NCI-H2081 treated with DMSO at 0.1 percent for 48 hours (cell line): Measurements from ENCODE around the gene PLAU.
"Not testable (repeated sequence)": the region's sequence is repeated elsewhere in the genome, so short reads cannot be mapped to it uniquely, and the experiment has no call there.

Experiments
- DNase-seq: peaks from one replicate; lab custom pipeline; 2025; lab: John Stamatoyannopoulos, UW

Gene PLAU

DNA sequence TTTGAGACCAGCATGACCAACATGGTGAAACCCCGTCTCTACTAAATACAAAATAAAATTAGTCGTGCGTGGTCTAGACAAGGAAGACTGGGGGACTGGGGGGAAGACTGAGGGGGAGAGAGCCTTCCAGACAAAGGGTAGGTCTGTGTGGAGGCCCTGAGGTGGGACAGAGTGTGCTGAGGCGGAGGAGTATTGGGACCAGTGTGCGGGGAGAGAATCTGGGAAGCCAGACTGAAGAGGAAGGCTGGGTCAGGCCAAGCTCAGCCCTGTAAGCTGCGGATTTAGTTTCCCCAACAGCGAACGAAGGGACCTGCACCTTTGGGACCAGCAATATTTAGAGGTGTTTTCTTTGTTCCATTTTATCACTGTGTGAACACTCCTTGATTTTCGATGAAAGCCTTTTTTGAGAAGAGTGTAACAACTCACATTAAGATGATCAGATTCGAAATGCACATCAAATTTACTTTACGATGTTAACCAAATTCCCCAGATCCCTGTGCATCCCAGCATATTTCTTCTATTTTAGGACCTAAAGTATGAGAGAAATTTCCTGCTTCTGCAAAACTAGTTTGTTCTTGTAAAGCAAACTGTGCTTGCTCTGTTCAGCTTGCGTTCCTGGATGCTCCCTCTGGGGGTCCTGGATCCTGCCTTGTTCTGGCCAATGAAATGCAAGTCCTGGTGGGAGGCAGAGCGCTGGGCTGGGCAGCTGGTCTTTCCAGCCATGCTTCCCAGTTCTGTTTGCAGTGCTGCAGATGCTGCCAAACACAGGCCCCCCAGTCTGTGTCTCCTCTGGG is 39.4 kb downstream of the PLAU start:
- no peak for DNase-seq

DNA sequence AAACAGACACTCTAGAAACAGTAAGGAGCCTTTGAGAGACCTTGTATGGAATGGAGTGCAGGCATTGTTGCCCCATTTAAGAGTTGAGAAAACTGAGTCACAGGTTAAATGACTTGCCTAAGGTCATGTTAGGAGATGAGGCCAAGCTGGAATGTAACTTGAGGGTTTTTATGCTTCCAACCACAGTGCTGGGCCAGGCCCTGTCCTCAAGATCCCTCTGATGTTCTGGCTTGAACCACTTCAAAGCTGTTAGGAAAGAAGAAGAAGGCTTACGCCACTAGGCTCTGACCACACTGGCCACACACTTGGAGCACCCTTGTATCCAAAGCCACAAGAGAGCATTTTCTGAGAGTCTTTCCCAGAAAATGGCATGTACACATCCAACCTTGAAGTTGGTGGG is 42.7 kb downstream of the PLAU start:
- DNase-seq = no peak

DNA sequence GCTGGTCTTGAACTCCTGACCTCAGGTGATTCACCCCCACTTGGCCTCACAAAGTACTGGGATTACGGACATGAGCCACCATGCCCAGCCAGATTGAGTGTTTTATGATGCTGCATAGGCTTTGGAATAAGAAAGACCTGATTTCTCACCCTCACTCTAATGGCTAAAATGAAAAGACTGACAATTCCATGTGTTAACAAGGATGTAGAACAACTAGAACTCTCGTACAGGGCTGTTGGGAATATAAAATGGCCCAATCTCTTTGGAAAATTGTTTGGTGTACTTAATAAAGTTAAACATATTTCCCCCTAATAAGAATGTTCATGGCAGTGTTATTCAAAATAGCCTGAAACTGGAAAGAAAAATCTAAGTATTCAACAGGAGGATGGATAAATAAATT is 43.8 kb downstream of the PLAU start:
- DNase-seq = no peak

DNA sequence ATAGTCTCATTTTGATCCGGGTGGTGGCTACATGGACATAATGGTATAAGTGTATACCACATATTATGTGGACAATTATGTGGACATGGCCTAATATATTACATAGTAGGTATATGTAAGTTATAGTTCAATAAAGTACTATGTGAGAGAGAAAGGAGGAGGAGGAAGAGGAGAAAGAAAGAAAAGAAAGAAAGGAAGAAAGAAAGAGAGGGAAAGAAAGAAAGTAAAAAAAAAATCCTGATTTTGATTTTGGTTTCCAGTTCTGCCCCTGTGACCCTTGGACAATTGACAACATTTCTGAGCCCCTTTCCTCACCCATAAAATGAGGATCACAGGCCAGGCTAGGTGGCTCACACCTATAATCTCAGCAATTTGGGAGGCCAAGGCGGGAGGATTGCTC is 44.8 kb downstream of the PLAU start:
- no peak for DNase-seq

DNA sequence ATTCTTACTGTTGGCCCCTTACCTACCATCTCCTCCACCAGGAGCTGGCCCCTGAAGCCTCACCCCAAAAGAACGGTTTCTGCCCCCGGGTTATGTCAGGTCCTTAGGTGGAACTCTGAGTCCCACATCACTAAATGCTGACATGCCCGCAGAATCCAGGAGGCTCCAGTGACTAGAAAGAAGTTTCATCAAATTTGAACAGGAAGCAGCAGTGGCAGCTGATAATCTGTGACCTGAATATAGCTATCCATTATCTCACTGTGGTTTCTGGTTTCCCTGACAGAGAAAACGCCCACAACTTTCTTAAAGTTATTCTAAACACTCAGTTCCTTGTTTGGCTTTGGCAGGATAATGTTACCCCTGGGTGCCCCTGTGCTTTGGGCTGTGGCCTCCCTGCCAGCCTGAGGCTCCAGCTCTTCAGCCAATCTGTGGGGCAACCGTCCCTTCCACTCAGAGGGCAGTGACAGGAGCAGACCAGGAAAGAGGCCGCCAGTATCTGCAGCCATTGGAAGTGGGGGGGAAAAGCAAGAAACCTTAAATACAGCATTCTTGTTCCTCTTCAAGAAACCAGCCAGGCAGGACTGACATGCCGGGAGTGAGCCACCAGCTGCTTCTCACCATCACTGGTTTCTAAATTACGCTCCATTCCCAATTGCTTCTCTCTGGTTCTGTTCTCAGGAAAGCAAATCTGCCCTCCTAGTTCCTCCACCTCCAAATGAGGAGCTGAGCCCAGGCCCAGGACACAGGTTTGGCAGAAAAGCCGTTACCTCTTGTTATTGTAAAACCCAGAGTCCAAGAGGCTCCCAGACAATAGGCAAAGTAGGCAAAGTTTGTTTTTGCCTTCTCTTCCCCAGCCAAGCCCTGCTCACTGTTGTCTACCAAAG is 45.8 kb downstream of the PLAU start:
- no peak for DNase-seq

DNA sequence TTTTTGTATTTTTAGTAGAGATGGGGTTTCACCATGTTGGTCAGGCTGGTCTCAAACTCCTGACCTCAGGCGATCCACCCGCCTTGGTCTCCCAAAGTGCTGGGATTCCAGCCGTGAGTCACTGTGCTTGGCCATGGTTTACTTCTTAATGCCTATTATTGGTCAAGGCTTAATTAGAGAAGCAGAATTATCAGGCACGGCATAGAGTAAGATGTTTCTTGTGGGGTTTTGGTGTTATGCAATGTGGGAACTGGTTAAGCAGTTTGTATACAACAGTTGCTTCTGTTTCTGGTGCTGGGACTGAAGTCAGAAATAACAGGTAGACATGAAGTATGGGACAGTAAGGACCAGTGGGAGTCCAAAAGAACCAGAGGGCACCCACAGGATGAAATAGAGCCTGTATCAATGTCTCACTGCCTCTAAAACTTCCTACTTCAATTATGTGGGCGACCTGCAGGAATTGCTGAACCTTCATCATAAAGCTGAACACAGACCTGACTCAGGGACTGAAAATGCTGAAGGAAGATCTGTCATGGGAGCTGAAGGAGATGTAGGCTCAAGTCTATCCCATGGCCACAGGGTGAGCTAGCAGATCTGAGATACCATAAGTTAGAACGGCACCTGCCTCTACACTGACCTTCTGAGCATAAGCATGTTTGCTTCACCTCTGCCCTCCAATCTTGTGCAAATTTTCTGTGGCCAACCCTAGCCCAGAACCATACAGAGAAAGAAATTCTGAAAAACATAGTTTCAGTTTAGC is 48.7 kb downstream of the PLAU start:
- no peak for DNase-seq

DNA sequence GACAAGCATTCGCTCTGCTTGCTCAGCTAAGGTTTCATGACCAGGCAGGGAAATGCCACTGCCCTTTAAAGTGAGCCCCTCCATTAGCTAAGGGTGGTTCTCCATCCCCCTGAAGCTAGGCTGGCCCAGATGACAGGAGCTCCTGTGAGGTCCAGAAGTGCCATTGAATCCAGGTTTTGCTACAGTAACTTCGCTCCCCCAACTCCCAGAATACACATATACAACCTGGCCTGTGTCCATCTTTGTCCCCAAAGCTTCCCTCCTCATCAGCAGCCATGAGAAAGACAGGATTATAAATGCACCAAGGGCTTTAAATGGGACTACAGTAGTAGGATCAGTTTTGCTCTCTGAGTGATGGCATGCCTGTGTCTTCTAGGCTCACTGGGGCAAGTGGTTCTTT is 51.5 kb downstream of the PLAU start:
- no peak for DNase-seq

DNA sequence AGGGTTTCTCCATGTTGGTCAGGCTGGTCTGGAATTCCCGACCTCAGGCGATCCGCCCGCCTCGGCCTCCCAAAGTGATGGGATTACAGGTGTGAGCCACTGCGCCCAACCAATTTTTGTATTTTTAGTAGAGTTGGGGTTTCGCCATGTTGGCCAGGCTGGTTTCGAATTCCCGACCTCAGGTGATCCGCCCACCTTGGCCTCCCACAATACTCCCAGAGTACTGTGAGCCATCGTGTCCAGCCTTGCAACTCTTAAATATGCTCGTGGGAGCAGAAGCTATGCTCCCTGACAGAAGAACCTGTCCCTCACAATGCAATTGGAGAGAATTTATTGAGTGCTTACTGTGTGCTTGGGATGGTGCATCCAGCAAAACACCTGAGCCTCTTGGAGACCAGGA is 52.6 kb downstream of the PLAU start:
- not testable (repeated sequence) for DNase-seq

DNA sequence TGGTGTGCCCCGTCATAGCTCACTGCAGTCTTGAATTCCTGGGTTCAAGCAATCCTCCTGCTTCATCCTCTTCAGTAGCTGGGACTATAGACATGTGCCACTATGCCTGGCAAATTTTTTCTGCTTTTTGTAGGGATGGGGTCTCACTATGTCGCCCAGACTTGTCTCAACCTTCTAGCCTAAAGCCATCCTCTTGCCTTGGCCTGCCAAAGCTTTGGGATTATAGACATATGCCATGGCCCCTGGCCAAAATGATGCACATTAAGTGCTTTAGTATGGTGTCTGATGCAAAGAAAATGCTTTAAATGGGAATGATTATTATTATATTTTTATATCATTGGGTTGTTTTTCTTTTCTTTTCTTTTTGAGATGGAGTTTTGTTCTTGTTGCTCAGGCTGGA is 53.8 kb downstream of the PLAU start:
- no peak for DNase-seq

DNA sequence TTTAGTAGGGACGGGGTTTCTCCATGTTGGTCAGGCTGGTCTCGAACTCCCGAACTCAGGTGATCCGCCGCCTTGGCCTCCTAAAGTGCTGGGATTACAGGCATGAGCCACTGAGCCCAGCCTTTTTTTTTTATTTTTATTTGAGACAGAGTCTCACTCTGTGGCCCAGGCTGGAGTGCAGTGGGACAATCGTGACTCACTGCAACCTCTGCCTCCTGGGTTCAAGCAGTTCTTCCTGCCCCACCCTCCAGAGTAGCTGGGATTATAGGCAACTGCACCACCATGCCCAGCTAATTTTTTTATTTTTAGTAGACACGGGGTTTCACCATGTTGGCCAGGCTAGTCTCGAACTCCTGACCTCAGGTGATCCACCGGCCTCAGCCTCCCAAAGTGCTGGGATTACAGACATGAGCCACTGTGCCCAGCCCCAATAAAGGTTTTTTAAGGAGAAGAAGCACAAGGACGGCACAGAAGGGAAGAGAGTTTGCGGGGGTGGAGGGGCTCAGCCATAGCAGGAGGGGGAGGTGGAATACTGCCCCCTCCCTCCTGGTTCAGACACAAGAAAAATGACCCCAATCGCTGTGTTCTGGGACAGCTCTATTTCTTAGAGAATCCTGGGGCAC is 54.4 kb downstream of the PLAU start:
- not testable (repeated sequence) for DNase-seq

DNA sequence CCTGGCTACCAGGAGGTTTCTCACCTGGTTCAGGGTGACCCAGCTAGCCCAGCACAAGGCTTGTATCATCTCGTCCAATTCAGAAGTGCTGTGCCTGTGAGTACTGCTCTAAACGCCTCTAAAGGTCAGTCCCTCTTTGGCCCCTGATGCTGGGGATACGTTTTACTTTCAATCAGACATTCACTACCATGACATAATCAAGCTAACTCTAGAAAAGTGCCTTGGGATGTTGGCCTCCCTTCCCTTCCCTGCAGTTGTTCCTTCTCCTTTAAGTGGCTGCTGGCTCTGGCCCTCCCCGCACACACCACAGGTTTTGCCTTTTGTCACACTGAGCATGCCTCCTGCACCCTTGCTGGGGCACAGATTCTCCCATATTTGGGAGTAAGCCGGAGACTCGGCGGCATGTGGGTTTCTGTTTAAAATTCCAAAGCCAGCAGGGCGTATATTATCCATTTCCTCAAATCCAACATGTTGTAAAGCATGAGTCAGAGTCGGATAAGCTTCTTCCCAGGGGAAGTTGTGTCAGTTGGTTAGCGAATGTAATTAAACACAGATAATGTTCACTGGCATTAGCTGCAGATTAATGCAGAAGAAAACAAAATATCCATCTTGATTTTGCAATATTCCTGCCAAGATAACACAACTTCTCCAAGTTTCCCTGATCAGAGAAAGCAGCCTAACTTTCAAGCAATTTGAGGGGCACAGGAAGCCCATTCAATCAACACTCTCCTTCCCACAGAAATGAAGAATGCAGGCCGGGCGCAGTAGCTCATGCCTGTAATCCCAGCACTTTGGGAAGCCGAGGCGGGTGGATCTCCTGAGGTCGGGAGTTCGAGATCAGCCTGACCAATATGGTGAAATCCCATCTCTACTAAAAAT is 55.2 kb downstream of the PLAU start:
- DNase-seq = no peak

DNA sequence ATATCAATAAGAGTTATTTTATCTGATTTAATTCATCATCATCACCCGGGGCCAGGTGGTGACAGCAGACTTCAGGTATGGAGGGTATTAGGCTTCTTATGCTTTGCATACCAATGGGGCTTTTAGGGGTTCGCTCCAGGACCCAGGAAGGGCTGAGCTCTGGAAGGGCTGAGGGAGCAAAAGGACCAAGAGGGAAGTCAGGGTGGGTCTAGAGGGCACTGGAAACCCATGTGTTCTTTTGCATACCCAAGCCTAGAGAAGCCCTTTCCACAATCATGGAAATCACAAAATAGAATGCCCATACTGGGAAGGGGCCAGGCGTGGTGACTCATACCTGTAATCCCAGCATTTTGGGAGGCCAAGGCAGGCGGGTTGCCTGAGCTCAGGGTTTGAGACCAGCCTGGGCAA is 56.1 kb downstream of the PLAU start:
- DNase-seq = no peak
